Measurements from ENCODE around the gene PMPCA.

DNA sequence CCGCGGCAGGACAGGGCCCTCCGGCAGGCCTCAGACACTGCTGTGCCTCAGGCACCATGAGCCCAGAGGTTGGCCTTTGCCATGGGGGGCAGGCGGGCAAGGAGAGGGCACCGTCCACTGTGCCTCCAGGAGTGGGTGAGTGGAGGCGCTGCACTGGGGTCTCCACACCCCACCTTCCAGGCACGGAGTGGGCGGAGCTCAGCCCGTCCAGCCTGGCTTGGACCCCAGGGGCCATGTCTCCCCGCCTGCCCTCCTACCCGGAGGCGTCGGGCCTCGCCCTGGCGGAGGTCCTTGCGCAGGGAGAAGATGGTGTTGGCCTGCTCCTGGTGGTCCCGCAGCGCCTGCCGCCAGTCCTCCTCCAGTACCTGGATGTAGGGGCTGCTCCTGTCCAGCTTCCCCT is 40.4 kb upstream of the PMPCA start:
- TF ChIP-seq, protein P1, sequence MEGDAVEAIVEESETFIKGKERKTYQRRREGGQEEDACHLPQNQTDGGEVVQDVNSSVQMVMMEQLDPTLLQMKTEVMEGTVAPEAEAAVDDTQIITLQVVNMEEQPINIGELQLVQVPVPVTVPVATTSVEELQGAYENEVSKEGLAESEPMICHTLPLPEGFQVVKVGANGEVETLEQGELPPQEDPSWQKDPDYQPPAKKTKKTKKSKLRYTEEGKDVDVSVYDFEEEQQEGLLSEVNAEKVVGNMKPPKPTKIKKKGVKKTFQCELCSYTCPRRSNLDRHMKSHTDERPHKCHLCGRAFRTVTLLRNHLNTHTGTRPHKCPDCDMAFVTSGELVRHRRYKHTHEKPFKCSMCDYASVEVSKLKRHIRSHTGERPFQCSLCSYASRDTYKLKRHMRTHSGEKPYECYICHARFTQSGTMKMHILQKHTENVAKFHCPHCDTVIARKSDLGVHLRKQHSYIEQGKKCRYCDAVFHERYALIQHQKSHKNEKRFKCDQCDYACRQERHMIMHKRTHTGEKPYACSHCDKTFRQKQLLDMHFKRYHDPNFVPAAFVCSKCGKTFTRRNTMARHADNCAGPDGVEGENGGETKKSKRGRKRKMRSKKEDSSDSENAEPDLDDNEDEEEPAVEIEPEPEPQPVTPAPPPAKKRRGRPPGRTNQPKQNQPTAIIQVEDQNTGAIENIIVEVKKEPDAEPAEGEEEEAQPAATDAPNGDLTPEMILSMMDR (IDR thresholded peaks at IDR 0.05), result no peak
- no peak for TF ChIP-seq POLR2A (IDR thresholded peaks at IDR 0.05; ENCODE audit: low read depth)
- no peak for TF ChIP-seq EP300 (IDR thresholded peaks at IDR 0.05)
- no peak for TF ChIP-seq POLR2AphosphoS5 (IDR thresholded peaks at IDR 0.05)

Data from esophagus muscularis mucosa (tissue), 4 donors.